Muscle layer of colon (tissue), 2 donors: Measurements from ENCODE around the gene PSMD12.
"Not testable (repeated sequence)": the region's sequence is repeated elsewhere in the genome, so short reads cannot be mapped to it uniquely, and the experiment has no call there.

Experiments used
- H3K27ac ChIP-seq: one replicate; pipeline ENCODE4 v1.7.0; 2013; ENCODE audit warnings: low read depth, mild to moderate bottlenecking, low read length, moderate library complexity
- H3K27me3 ChIP-seq, 2 donors: one replicate each; pipeline ENCODE4 v1.7.0; 2013; ENCODE audit warnings: low read length in 2 of 2, mild to moderate bottlenecking in 2 of 2; ENCODE audit not compliant: insufficient read depth in 2 of 2, control insufficient read depth in 1 of 2
- H3K36me3 ChIP-seq: one replicate; pipeline ENCODE4 v1.7.0; 2013; ENCODE audit warnings: mild to moderate bottlenecking, low read length; ENCODE audit not compliant: insufficient read depth
- H3K4me1 ChIP-seq: one replicate; pipeline ENCODE4 v1.7.0; 2013; ENCODE audit warnings: mild to moderate bottlenecking, low read length; ENCODE audit not compliant: insufficient read depth
- H3K4me3 ChIP-seq, 2 donors: one replicate each; pipeline ENCODE4 v1.7.0; 2013; ENCODE audit warnings: low read length in 2 of 2, low read depth in 1 of 2, mild to moderate bottlenecking in 1 of 2, moderate library complexity in 1 of 2
- H3K9ac ChIP-seq: one replicate; pipeline ENCODE4 v1.7.0; 2013; ENCODE audit warnings: low read length
- H3K9me3 ChIP-seq: one replicate; pipeline ENCODE4 v1.7.0; 2013; ENCODE audit warnings: mild to moderate bottlenecking, low read length
- donor health status: abdominal sarcoma.
- donor health status: Adenocarcinoma of cecum.

PSMD12 gene

GRCh38 chr17:67323445-67323844, 42.9 kb downstream of the PSMD12 start:
- Histone ChIP-seq H3K4me3 (no peak overlapping the region), H3K4me1 (no peaks in the 10 kb centered on the region), H3K27me3 (no peaks in the 10 kb centered on the region), H3K9ac (no peak overlapping the region), H3K36me3 (no peaks in the 10 kb centered on the region), H3K9me3 (no peaks in the 10 kb centered on the region), H3K27ac (no peak overlapping the region)

DNA sequence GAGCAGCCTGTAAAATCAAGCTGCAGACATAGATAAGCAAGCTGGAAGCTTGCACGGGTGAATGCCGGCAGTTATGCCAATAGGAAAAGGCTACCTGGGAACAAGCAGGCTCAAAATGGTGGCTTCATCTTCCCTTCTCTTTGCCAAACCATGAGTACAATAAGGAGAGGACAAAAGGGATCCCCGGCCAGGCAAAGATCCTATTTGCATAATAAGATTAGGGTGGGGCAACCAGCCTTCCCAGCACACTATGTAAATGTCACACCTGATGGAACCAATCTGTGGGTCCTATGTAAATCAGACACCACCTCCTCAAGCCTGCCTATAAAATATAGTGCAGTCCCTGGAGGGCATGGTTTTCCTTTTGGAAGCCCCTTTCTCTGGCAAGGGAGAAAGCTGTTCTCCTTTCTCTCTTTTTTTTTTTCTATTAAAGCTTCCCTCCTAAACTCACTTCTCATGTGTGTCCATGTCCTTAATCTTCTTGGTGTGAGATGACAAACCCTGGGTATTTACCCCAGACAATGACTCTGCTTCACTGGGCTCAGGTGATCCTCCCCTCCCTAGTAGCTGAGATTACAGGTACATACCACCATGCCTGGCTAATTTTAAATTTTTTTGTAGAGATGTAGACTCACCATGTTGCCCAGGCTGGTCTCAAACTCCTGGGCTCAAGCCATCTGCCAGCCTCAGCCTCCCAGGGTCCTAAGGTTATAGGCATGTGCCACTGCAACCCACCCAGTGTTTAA, 44.2 kb downstream of the PSMD12 start:
- Histone ChIP-seq H3K9ac (no peak overlapping the region), H3K27me3 (no peaks in the 10 kb centered on the region), H3K4me1 (no peaks in the 10 kb centered on the region), H3K9me3 (no peaks in the 10 kb centered on the region), H3K4me3 (no peak overlapping the region), H3K36me3 (no peaks in the 10 kb centered on the region), H3K27ac (no peak overlapping the region)

- not testable (repeated sequence) for H3K4me1 ChIP-seq, H3K9ac ChIP-seq, H3K36me3 ChIP-seq, H3K9me3 ChIP-seq, H3K4me3 ChIP-seq, H3K27me3 ChIP-seq, H3K27ac ChIP-seq
Observed at GRCh38 chr17:67321486-67321885, 44.9 kb downstream of the PSMD12 start.

DNA sequence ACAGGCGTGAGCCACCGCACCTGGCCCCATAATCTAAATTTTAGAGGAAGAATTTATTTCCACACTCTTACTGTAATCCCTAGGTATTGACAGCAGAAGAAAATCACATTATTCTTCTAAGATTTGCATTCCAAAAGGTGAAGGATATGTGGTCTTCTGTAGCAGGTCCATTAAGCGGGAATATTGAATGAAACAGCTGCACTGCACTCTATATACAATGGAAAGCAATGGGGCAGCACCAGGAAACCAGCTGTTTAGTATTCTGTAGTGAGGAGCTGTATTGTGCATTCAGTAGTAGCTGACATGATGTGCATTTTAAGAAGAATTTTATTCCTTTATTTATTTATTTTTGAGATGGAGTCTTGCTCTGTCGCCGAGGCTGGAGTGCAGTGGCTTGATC, 49.6 kb downstream of the PSMD12 start:
- no peaks in the 10 kb centered on the region for H3K27me3 ChIP-seq
- no peak overlapping the region for H3K9ac ChIP-seq
- H3K9me3 ChIP-seq: no peaks in the 10 kb centered on the region
- H3K36me3 ChIP-seq: no peaks in the 10 kb centered on the region
- no peak overlapping the region for H3K27ac ChIP-seq
- no peak overlapping the region for H3K4me3 ChIP-seq
- no peaks in the 10 kb centered on the region for H3K4me1 ChIP-seq

GRCh38 chr17:67315865-67316264, 50.5 kb downstream of the PSMD12 start:
- no peaks in the 10 kb centered on the region for H3K4me1 ChIP-seq
- no peaks in the 10 kb centered on the region for H3K9me3 ChIP-seq
- H3K36me3 ChIP-seq: no peaks in the 10 kb centered on the region
- no peak overlapping the region for H3K27ac ChIP-seq
- H3K27me3 ChIP-seq: no peaks in the 10 kb centered on the region
- no peak overlapping the region for H3K4me3 ChIP-seq
- H3K9ac ChIP-seq: no peak overlapping the region

GRCh38 chr17:67312265-67312664, 54.1 kb downstream of the PSMD12 start:
- H3K4me1 ChIP-seq: no peaks in the 10 kb centered on the region
- no peaks in the 10 kb centered on the region for H3K9me3 ChIP-seq
- H3K4me3 ChIP-seq: no peak overlapping the region
- H3K27ac ChIP-seq: no peak overlapping the region
- H3K9ac ChIP-seq: no peak overlapping the region
- H3K27me3 ChIP-seq: no peaks in the 10 kb centered on the region
- no peaks in the 10 kb centered on the region for H3K36me3 ChIP-seq

GRCh38 chr17:67311575-67311974, 54.8 kb downstream of the PSMD12 start:
- Histone ChIP-seq H3K4me1 (no peaks in the 10 kb centered on the region), H3K36me3 (no peaks in the 10 kb centered on the region), H3K4me3 (no peak overlapping the region), H3K9me3 (no peaks in the 10 kb centered on the region), H3K27ac (no peak overlapping the region), H3K27me3 (no peaks in the 10 kb centered on the region), H3K9ac (no peak overlapping the region)

- no peaks in the 10 kb centered on the region for H3K4me1 ChIP-seq
- no peak overlapping the region for H3K27ac ChIP-seq
- no peak overlapping the region for H3K4me3 ChIP-seq
- H3K27me3 ChIP-seq: no peaks in the 10 kb centered on the region
- H3K9me3 ChIP-seq: no peaks in the 10 kb centered on the region
- H3K9ac ChIP-seq: no peak overlapping the region
- no peaks in the 10 kb centered on the region for H3K36me3 ChIP-seq
Observed at GRCh38 chr17:67310406-67310805, 56.0 kb downstream of the PSMD12 start.

- H3K9me3 ChIP-seq, H3K27ac ChIP-seq, H3K9ac ChIP-seq, H3K27me3 ChIP-seq, H3K4me3 ChIP-seq, H3K36me3 ChIP-seq, H3K4me1 ChIP-seq: not testable (repeated sequence)
Observed at GRCh38 chr17:67305446-67306235, 60.7 kb downstream of the PSMD12 start.

GRCh38 chr17:67297454-67297960, 68.9 kb downstream of the PSMD12 start:
- H3K9ac ChIP-seq: no peak overlapping the region
- H3K27ac ChIP-seq: no peak overlapping the region
- H3K27me3 ChIP-seq: no peaks in the 10 kb centered on the region
- H3K9me3 ChIP-seq: no peaks in the 10 kb centered on the region
- H3K4me1 ChIP-seq: no peaks in the 10 kb centered on the region
- no peaks in the 10 kb centered on the region for H3K36me3 ChIP-seq
- H3K4me3 ChIP-seq: no peak overlapping the region

- no peaks in the 10 kb centered on the region for H3K9me3 ChIP-seq
- no peak overlapping the region for H3K27ac ChIP-seq
- no peak overlapping the region for H3K4me3 ChIP-seq
- no peaks in the 10 kb centered on the region for H3K27me3 ChIP-seq
- H3K4me1 ChIP-seq: peaks cover 3% of the 10 kb centered on the region
- H3K9ac ChIP-seq: no peak overlapping the region
- no peaks in the 10 kb centered on the region for H3K36me3 ChIP-seq
Observed at GRCh38 chr17:67294451-67295199, 71.8 kb downstream of the PSMD12 start.
